ENCODE data around the gene SH3RF1.

DNA sequence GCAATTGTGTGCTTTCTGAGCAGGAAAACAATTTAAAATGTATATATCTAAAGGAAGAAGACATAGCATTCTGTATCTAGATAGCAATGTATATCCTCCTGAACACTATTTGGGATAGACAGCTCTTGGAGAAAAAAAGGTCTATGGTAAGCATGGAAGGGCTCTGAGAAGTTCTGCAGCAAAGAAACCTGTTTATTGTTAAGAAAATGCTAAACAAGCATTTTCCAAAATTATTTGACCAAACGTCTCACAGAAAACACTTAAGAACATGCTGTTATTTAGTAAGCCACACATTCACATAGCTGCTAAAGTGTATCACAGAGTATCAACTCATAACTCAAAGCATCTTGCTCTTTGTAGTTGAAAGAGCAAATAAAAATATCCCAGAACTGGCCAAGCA lies 67.9 kb downstream of the SH3RF1 start:
- TF ChIP-seq CTCF (IDR thresholded peaks at IDR 0.05) (no peak), POLR2A (IDR thresholded peaks at IDR 0.05) (no peak)

Data from uterus (tissue), 2 donors.